Neural cell (in vitro differentiated cells): ENCODE results near the gene GMCL1. TPM values are rescaled to one million over a fixed set of nuclear protein-coding genes. Genes with fewer than 3 reads are reported as not detected.

Source experiments
- H2AFZ ChIP-seq: fragments of 200-600, 300-800 bp; sonication (generic), shearing (Covaris generic); 2 replicates; pipeline ENCODE4 v1.6.0; 2014; ENCODE audit warnings: low read depth, mild to moderate bottlenecking, antibody characterized with exemption, low read length, moderate library complexity
- H3F3A ChIP-seq: fragments of 200-600 bp; shearing (Covaris generic); 2 replicates; pipeline ENCODE4 v1.6.1; 2016; ENCODE audit warnings: mild to moderate bottlenecking, moderate library complexity, mixed read lengths, antibody characterized with exemption, low read length; ENCODE audit not compliant: insufficient read depth, poor library complexity, severe bottlenecking
- H3K27ac ChIP-seq: fragments of 200-600, 300-800 bp; sonication (generic), shearing (Covaris generic); 2 replicates; pipeline ENCODE4 v1.5.1; 2014; ENCODE audit warnings: mild to moderate bottlenecking, low read length, moderate library complexity
- H3K27me3 ChIP-seq: fragments of 300-800, 200-600 bp; sonication (generic), shearing (Covaris generic); 2 replicates; pipeline ENCODE4 v1.6.0; 2014; ENCODE audit warnings: mild to moderate bottlenecking, low read depth, low read length, moderate library complexity; ENCODE audit not compliant: insufficient read depth
- H3K36me3 ChIP-seq: fragments of 300-800, 200-600 bp; sonication (generic), shearing (Covaris generic); 2 replicates; pipeline ENCODE4 v1.5.1; 2014; ENCODE audit warnings: mild to moderate bottlenecking, antibody characterized with exemption, low read length, moderate library complexity; ENCODE audit not compliant: insufficient read depth
- H3K4me2 ChIP-seq: fragments of 300-800, 200-600 bp; sonication (generic), shearing (Covaris generic); 2 replicates; pipeline ENCODE4 v1.6.0; 2014; ENCODE audit warnings: mild to moderate bottlenecking, low read length
- H3K4me3 ChIP-seq: fragments of 300-800, 200-600 bp; sonication (generic), shearing (Covaris generic); 2 replicates; pipeline ENCODE4 v1.5.1; 2014; ENCODE audit warnings: mild to moderate bottlenecking, low read length, moderate library complexity
- H3K79me2 ChIP-seq: fragments of 200-600 bp; shearing (Covaris generic); replicated peaks from 2 replicates; pipeline ENCODE4 v1.6.0; 2014; ENCODE audit warnings: mild to moderate bottlenecking, low read length, moderate library complexity; ENCODE audit not compliant: insufficient read depth
- H3K9ac ChIP-seq: fragments of 300-800, 200-600 bp; sonication (generic), shearing (Covaris generic); 2 replicates; pipeline ENCODE4 v1.6.1; 2016; ENCODE audit warnings: mild to moderate bottlenecking, low read length, mixed read lengths
- H3K9me2 ChIP-seq: fragments of 200-600 bp; shearing (Covaris generic); 2 replicates; pipeline ENCODE4 v1.6.1; 2016; ENCODE audit warnings: mild to moderate bottlenecking, low read length, mixed read lengths; ENCODE audit not compliant: insufficient read depth
- H3K9me3 ChIP-seq: fragments of 200-600, 300-800 bp; sonication (generic), shearing (Covaris generic); 2 replicates; pipeline ENCODE4 v1.6.1; 2016; ENCODE audit warnings: mild to moderate bottlenecking, mixed run types, low read length, moderate library complexity, mixed read lengths
- H4K20me1 ChIP-seq: fragments of 200-600 bp; shearing (Covaris generic); 2 replicates; pipeline ENCODE4 v1.6.1; 2016; ENCODE audit warnings: mild to moderate bottlenecking, mixed run types; ENCODE audit not compliant: insufficient read depth
- CTCF ChIP-seq: fragments of 450-650 bp; IDR thresholded peaks from 2 replicates; pipeline ENCODE4 v1.5.1; 2014; ENCODE audit warnings: antibody characterized with exemption, mild to moderate bottlenecking, moderate library complexity; ENCODE audit not compliant: poor library complexity, severe bottlenecking
- EP300 ChIP-seq: fragments of 450-650 bp; conservative IDR thresholded peaks from 2 replicates; pipeline ENCODE4 v1.6.1; 2014; ENCODE audit warnings: antibody characterized with exemption, mild to moderate bottlenecking, moderate library complexity; ENCODE audit not compliant: poor library complexity, severe bottlenecking
- EZH2 ChIP-seq: fragments of 200-600, 300-800 bp; shearing (Covaris generic), sonication (generic); IDR thresholded peaks from 2 replicates; pipeline ENCODE4 v1.6.1; 2014; ENCODE audit warnings: antibody characterized with exemption, low read length, borderline replicate concordance, mild to moderate bottlenecking; ENCODE audit not compliant: insufficient read depth, poor library complexity, severe bottlenecking
- MXI1 ChIP-seq: fragments of 450-650 bp; conservative IDR thresholded peaks from 2 replicates; pipeline ENCODE4 v1.6.1; 2014; ENCODE audit warnings: antibody characterized with exemption, mild to moderate bottlenecking; ENCODE audit not compliant: poor library complexity, severe bottlenecking
- POLR2AphosphoS5 ChIP-seq: IDR thresholded peaks from 2 replicates; pipeline ENCODE4 v1.6.1; 2012
- RAD21 ChIP-seq: fragments of 450-650 bp; conservative IDR thresholded peaks from 2 replicates; pipeline ENCODE4 v1.6.1; 2014; ENCODE audit warnings: antibody characterized with exemption, mild to moderate bottlenecking, moderate library complexity
- REST ChIP-seq: IDR thresholded peaks from 2 replicates; pipeline ENCODE4 v1.6.1; 2012; ENCODE audit warnings: borderline replicate concordance
- SMC3 ChIP-seq: fragments of 450-650 bp; conservative IDR thresholded peaks from 2 replicates; pipeline ENCODE4 v1.6.1; 2014; ENCODE audit warnings: antibody characterized with exemption, mild to moderate bottlenecking, moderate library complexity; ENCODE audit not compliant: poor library complexity
- TAF1 ChIP-seq: IDR thresholded peaks from 2 replicates; pipeline ENCODE4 v1.6.1; 2012; ENCODE audit warnings: low read depth
- polyA plus RNA-seq: library from polyadenylated mRNA; depleted of rRNA; stranded (reverse); fragments of >200 nt; gene quantifications from 2 replicates; pipeline ENCODE4 v1.2.3, GENCODE V29; 2014

Gene GMCL1
- polyA plus RNA-seq, 1 donor from 2014 or later: 18.8 TPM

GRCh38 chr2:69789175-69789721, 40.2 kb upstream of the GMCL1 start:
- H4K20me1 ChIP-seq: no peaks in the 10 kb centered on the region
- no peaks in the 10 kb centered on the region for H3K36me3 ChIP-seq
- no peak overlapping the region for H3K27ac ChIP-seq
- H3K9me3 ChIP-seq: no peaks in the 10 kb centered on the region
- H3F3A ChIP-seq: no peaks in the 10 kb centered on the region
- no peak overlapping the region for H3K4me3 ChIP-seq
- no peaks in the 10 kb centered on the region for H3K27me3 ChIP-seq
- H3K9me2 ChIP-seq: no peaks in the 10 kb centered on the region
- TF ChIP-seq EZH2: no peak
- no peak for TF ChIP-seq CTCF
- TF ChIP-seq EP300: no peak
- TF ChIP-seq TAF1: no peak
- TF ChIP-seq SMC3: no peak
- no peak for TF ChIP-seq RAD21
- no peak for TF ChIP-seq REST
- TF ChIP-seq MXI1: no peak
- no peak for TF ChIP-seq POLR2AphosphoS5
- no peaks in the 10 kb centered on the region for H3K79me2 ChIP-seq
- H3K4me2 ChIP-seq: no peak overlapping the region
- no peak overlapping the region for H3K9ac ChIP-seq
- no peak overlapping the region for H2AFZ ChIP-seq

- H3K27ac ChIP-seq: no peak overlapping the region
These were observed 39.5 kb upstream of the GMCL1 start for GRCh38 chr2:69789772-69790600.

More at GRCh38 chr2:69789772-69790600, 39.5 kb upstream of the GMCL1 start:
- TF ChIP-seq EZH2: no peak
- TF ChIP-seq SMC3: no peak
- TF ChIP-seq TAF1: no peak
- no peak for TF ChIP-seq RAD21
- no peak for TF ChIP-seq POLR2AphosphoS5
- no peak for TF ChIP-seq EP300
- TF ChIP-seq CTCF: no peak
- no peak for TF ChIP-seq REST
- TF ChIP-seq MXI1: no peak
- Histone ChIP-seq H3K9me2 (no peaks in the 10 kb centered on the region), H3K4me2 (no peak overlapping the region), H3K36me3 (no peaks in the 10 kb centered on the region), H4K20me1 (no peaks in the 10 kb centered on the region), H2AFZ (no peak overlapping the region), H3K4me3 (no peak overlapping the region), H3K79me2 (no peaks in the 10 kb centered on the region), H3K9ac (no peak overlapping the region), H3K9me3 (no peaks in the 10 kb centered on the region), H3K27me3 (no peaks in the 10 kb centered on the region), H3F3A (no peaks in the 10 kb centered on the region)
